Progenitor cell of endocrine pancreas (in vitro differentiated cells): ENCODE results near the gene EDIL3. TPM values are rescaled to one million over a fixed set of nuclear protein-coding genes. Genes with fewer than 3 reads are reported as not detected.
"Not testable (repeated sequence)": the region's sequence is repeated elsewhere in the genome, so short reads cannot be mapped to it uniquely, and the experiment has no call there.

Experiments used
- DNase-seq: peaks from one replicate; pipeline ENCODE4 v3.0.0; 2021; ENCODE audit warnings: low spot score; ENCODE audit not compliant: unreplicated experiment
- H3K27ac Mint-ChIP-seq: 2 replicates; pipeline ENCODE4 v1.8.0; 2021; ENCODE audit warnings: mild to moderate bottlenecking, moderate library complexity, mixed read lengths
- H3K27me3 Mint-ChIP-seq: 2 replicates; pipeline ENCODE4 v1.8.0; 2021; ENCODE audit warnings: mixed read lengths
- H3K36me3 Mint-ChIP-seq: 2 replicates; pipeline ENCODE4 v1.8.0; 2022; ENCODE audit warnings: mixed read lengths; ENCODE audit not compliant: insufficient read depth
- H3K4me1 Mint-ChIP-seq: 2 replicates; pipeline ENCODE4 v1.8.0; 2021; ENCODE audit warnings: low read depth, mixed read lengths
- H3K4me3 Mint-ChIP-seq: 2 replicates; pipeline ENCODE4 v1.8.0; 2021; ENCODE audit warnings: low read depth, mild to moderate bottlenecking, moderate library complexity, mixed read lengths
- H3K9me3 Mint-ChIP-seq: 2 replicates; pipeline ENCODE4 v1.8.0; 2021; ENCODE audit warnings: low read depth, mixed read lengths
- total RNA-seq: library from RNA; stranded (reverse); gene quantifications from 2 replicates; pipeline ENCODE4 v1.2.1, GENCODE V29; 2021
- TF ChIP-seq, protein P1 (sequence below): fragments of 200-600 bp; sonication (generic); IDR thresholded peaks from one replicate; pipeline ENCODE4 v1.5.0; 2021; ENCODE audit warnings: antibody characterized with exemption, mild to moderate bottlenecking; ENCODE audit not compliant: unreplicated experiment

Gene EDIL3
- total RNA-seq, 1 donor from 2014 or later: 4.8 TPM

- Mint-ChIP-seq H3K27ac (no peak overlapping the region), H3K36me3 (no peaks in the 10 kb centered on the region)
These were observed 86.1 kb downstream of the EDIL3 start for GRCh38 chr5:84298628-84299027.

GRCh38 chr5:84297641-84298040 is 87.0 kb downstream of the EDIL3 start:
- not testable (repeated sequence) for H3K4me3 Mint-ChIP-seq, H3K27me3 Mint-ChIP-seq, H3K4me1 Mint-ChIP-seq, DNase-seq, H3K36me3 Mint-ChIP-seq, H3K27ac Mint-ChIP-seq, H3K9me3 Mint-ChIP-seq

More at GRCh38 chr5:84298628-84299027, 86.1 kb downstream of the EDIL3 start:
- H3K27me3 Mint-ChIP-seq: no peaks in the 10 kb centered on the region
- H3K4me1 Mint-ChIP-seq: no peaks in the 10 kb centered on the region
- no peak overlapping the region for H3K4me3 Mint-ChIP-seq
- DNase-seq: no peak
- H3K9me3 Mint-ChIP-seq: peaks cover 5% of the 10 kb centered on the region
- TF ChIP-seq, protein P1, sequence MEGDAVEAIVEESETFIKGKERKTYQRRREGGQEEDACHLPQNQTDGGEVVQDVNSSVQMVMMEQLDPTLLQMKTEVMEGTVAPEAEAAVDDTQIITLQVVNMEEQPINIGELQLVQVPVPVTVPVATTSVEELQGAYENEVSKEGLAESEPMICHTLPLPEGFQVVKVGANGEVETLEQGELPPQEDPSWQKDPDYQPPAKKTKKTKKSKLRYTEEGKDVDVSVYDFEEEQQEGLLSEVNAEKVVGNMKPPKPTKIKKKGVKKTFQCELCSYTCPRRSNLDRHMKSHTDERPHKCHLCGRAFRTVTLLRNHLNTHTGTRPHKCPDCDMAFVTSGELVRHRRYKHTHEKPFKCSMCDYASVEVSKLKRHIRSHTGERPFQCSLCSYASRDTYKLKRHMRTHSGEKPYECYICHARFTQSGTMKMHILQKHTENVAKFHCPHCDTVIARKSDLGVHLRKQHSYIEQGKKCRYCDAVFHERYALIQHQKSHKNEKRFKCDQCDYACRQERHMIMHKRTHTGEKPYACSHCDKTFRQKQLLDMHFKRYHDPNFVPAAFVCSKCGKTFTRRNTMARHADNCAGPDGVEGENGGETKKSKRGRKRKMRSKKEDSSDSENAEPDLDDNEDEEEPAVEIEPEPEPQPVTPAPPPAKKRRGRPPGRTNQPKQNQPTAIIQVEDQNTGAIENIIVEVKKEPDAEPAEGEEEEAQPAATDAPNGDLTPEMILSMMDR: no peak

DNA sequence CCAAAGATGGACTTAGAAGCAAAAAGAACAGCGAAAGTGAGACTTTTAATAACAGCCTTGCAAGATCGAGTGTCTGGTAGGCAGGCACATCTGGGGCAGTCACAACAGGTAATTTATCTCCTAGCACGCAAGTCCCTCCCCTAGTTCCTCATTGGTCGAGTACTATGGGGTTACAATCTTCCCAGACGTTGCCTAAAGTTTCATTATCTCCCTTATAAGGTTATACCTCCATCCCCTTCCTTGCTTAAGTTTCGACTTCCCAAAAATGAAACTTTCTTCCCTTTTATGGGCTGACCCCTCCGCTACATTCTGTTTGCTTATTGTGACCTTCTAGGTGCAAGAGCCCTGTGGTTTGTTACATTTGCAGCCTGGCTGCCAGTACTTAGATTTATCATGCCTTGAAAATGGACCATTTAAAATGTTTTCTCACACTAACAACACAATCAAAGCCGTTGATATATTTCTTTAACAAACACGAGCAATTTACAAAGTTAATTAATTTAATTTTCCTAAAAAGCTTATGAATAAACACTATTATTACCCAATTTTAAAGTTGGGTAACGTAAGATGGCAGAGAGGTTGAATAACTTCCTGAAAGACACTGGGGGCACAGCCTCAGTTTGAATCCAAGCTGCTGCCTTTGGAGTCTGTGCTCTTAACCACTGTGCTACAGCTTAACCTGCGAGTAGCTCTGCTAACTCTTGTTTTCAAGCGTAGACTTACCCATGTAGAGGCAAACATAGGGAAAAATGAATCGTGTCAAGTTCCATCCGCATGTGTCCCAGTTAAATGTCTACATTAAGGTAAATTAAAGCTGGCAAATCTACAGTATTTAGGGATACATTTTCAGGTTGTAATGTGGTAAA is 91.7 kb downstream of the EDIL3 start:
- H3K27ac Mint-ChIP-seq: no peak overlapping the region
- DNase-seq: no peak

DNA sequence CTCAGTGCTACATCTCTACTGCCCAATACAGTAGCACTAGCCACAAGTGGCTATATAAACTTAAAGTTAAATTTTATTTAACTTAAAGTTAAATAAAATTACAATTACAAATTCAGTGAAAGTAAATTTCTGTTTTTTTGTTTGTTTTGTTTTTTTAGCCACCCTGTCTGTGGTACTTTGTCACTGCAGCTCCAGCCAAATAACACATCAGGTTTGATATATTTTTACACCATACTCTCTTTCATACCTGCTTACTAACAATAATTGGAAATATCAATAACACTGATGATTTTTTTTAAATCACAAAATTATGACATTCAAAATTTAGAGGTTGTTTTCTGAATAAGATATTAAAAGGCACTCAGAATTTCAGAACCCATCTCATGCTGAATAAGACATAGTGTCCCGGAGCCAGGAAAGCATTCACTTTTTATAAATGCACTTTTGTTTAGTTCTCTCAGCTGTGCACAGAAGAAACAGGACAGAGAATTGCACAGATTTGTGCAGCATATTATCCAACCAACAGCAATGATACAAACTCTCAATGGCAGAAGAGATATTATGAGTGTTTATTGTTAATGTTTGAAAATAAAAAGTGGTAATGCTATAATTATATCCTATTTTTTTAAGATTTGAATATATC is 92.6 kb downstream of the EDIL3 start:
- H3K4me3 Mint-ChIP-seq: no peak overlapping the region
- no peaks in the 10 kb centered on the region for H3K27me3 Mint-ChIP-seq
- peaks cover 3% of the 10 kb centered on the region for H3K9me3 Mint-ChIP-seq
- TF ChIP-seq, protein P1: no peak
- peaks cover 2% of the 10 kb centered on the region for H3K4me1 Mint-ChIP-seq
- no peak for DNase-seq
- H3K36me3 Mint-ChIP-seq: no peaks in the 10 kb centered on the region
- no peak overlapping the region for H3K27ac Mint-ChIP-seq

More for the DNA sequence above, 91.7 kb downstream of the EDIL3 start:
- TF ChIP-seq, protein P1: no peak
- Mint-ChIP-seq H3K4me3 (no peak overlapping the region), H3K36me3 (no peaks in the 10 kb centered on the region), H3K27me3 (no peaks in the 10 kb centered on the region), H3K4me1 (peaks cover 2% of the 10 kb centered on the region), H3K9me3 (peaks cover 7% of the 10 kb centered on the region)

DNA sequence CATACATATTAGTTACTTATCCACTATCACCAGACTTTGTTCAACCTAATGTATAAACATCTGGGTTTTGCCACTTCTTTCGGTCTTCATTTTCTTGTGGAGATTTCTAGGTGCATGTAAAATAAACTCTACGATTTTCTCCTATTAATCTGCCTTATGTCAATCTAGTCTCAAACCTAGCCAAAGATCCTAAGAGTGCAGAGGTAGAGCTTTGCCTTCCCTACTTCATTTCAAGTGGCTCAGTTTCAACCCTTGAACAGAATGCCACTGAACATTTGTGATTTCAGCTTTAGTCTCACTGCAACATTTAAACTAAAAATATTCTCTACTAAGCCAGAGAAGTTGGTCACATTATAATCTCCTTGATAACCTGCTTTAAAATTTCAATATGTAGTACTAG is 94.0 kb downstream of the EDIL3 start:
- TF ChIP-seq, protein P1: no peak
- Mint-ChIP-seq H3K36me3 (no peaks in the 10 kb centered on the region), H3K4me3 (no peak overlapping the region), H3K4me1 (peaks cover 2% of the 10 kb centered on the region), H3K9me3 (peaks cover 3% of the 10 kb centered on the region), H3K27me3 (no peaks in the 10 kb centered on the region), H3K27ac (no peak overlapping the region)
- no peak for DNase-seq
